Small intestine (tissue), 7 donors: Measurements from ENCODE around the gene SOWAHA. TPM values are rescaled to one million over a fixed set of nuclear protein-coding genes. Genes with fewer than 3 reads are reported as not detected.
"Not testable (repeated sequence)": the region's sequence is repeated elsewhere in the genome, so short reads cannot be mapped to it uniquely, and the experiment has no call there.

Source experiments
- DNase-seq, 2 donors: peaks; one replicate each; pipeline versions ENCODE4 v3.0.0 to v3.0.0-alpha.2; 2013
- FAIRE-seq: peaks from 2 replicates; lab custom pipeline; 2012; peaks lifted over from hg19 to GRCh38; lab: Jason Lieb, UNC
- H3K27ac ChIP-seq, 3 donors: one replicate each; pipeline ENCODE4 v1.5.1; 2013; ENCODE audit warnings: low read length in 2 of 3, mild to moderate bottlenecking in 2 of 3, control low read depth in 1 of 3, inconsistent platforms in 1 of 3, low read depth in 1 of 3, moderate library complexity in 1 of 3
- H3K27me3 ChIP-seq, 3 donors: one replicate each; pipeline ENCODE4 v1.6.1; 2013; ENCODE audit warnings: low read length in 3 of 3, inconsistent platforms in 1 of 3; ENCODE audit not compliant: control insufficient read depth in 3 of 3, insufficient read depth in 3 of 3
- H3K36me3 ChIP-seq, 3 donors: one replicate each; pipeline ENCODE4 v1.6.1; 2013; ENCODE audit warnings: low read length in 3 of 3, inconsistent platforms in 1 of 3, low read depth in 1 of 3, mild to moderate bottlenecking in 1 of 3, moderate library complexity in 1 of 3; ENCODE audit not compliant: control insufficient read depth in 3 of 3, insufficient read depth in 2 of 3
- H3K4me1 ChIP-seq, 3 donors: one replicate each; pipeline ENCODE4 v1.6.1; 2013; ENCODE audit warnings: low read length in 2 of 3, inconsistent platforms in 1 of 3, low read depth in 1 of 3, mild to moderate bottlenecking in 1 of 3, moderate library complexity in 1 of 3; ENCODE audit not compliant: control insufficient read depth in 3 of 3, insufficient read depth in 2 of 3
- H3K4me3 ChIP-seq, 3 donors: one replicate each; pipeline ENCODE4 v1.5.1; 2013; ENCODE audit warnings: low read length in 3 of 3, control low read depth in 1 of 3, inconsistent platforms in 1 of 3, low read depth in 1 of 3, mild to moderate bottlenecking in 1 of 3, moderate library complexity in 1 of 3
- H3K9me3 ChIP-seq, 2 donors: one replicate each; pipeline ENCODE4 v1.6.1; 2013; ENCODE audit warnings: low read depth in 1 of 2, low read length in 1 of 2; ENCODE audit not compliant: control insufficient read depth in 2 of 2, insufficient read depth in 1 of 2
- WGBS, 3 donors: extraction: QIAGEN DNeasy Blood & Tissue Kit; methylation state at CpG; one replicate each; pipeline ENCODE4 v1.1.7; 2013; 5-methylcytosine and 5-hydroxymethylcytosine counted together
- polyA plus RNA-seq, 4 donors: library from polyadenylated mRNA; stranded (reverse) in 3 of 4; unstranded in 1 of 4; fragments of 200-250 nt in 3 of 4; fragments of 120-200 nt in 1 of 4; gene quantifications; one replicate each; pipeline versions ENCODE4 v1.2.1 to v1.2.3, GENCODE V29; 2013
- donor health status: healthy with polysubstance abuse.
- donor health status: control.
- donor health status: control.
- donor health status: Bipolar disorder and iron deficiency.
- donor health status: healthy.

Gene SOWAHA
- polyA plus RNA-seq, 4 donors = 25.6 to 75.4 (median 66.1) TPM

GRCh38 chr5:132790201-132790865 is 22.8 kb upstream of the SOWAHA start:
- Histone ChIP-seq H3K27ac (no peak overlapping the region), H3K9me3 (no peaks in the 10 kb centered on the region), H3K36me3 (no peaks in the 10 kb centered on the region), H3K27me3 (no peaks in the 10 kb centered on the region), H3K4me3 (no peak overlapping the region), H3K4me1 (no peaks in the 10 kb centered on the region)
- DNase-seq (no peak), FAIRE-seq (no peak)
- WGBS, 3 donors = 66 to 77% (median 67%) methylated on average over 2 of the region's 2 CpGs

DNA sequence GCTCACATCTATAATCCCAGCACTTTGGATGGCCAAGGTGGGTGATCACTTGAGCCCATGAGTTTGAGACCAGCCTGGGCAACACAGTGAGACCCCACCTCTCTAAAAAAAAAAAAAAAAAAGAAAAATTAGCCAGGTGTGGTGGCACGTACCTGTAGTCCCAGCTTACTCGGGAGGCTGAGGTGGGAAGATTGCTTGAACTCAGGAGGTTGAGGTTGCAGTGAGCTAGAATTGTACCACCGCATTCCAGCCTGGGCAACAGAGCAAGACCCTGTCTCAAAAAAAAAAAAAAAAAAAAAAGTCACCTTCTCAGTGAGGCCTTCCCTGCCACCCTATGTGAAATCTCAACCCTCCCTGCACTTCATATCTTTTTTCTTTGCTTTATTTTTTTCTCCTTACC is 22.1 kb upstream of the SOWAHA start:
- Histone ChIP-seq H3K4me3 (no peak overlapping the region), H3K4me1 (no peaks in the 10 kb centered on the region), H3K36me3 (no peaks in the 10 kb centered on the region), H3K9me3 (no peaks in the 10 kb centered on the region), H3K27ac (no peak overlapping the region), H3K27me3 (no peaks in the 10 kb centered on the region)
- WGBS, 3 donors = 96 to 98% (median 97%) methylated on average over 3 of the region's 3 CpGs
- no peak for FAIRE-seq
- DNase-seq = no peak

GRCh38 chr5:132797651-132798050 is 15.5 kb upstream of the SOWAHA start:
- DNase-seq = no peak
- no peak for FAIRE-seq
- no peak overlapping the region for H3K27ac ChIP-seq
- no peaks in the 10 kb centered on the region for H3K4me1 ChIP-seq
- H3K9me3 ChIP-seq = peaks cover 0 to 4% of the 10 kb centered on the region in 2 donors
- no peaks in the 10 kb centered on the region for H3K36me3 ChIP-seq
- WGBS, 3 donors = 67 to 91% (median 88%) methylated on average over 2 of the region's 2 CpGs
- H3K27me3 ChIP-seq = no peaks in the 10 kb centered on the region
- H3K4me3 ChIP-seq = no peak overlapping the region

DNA sequence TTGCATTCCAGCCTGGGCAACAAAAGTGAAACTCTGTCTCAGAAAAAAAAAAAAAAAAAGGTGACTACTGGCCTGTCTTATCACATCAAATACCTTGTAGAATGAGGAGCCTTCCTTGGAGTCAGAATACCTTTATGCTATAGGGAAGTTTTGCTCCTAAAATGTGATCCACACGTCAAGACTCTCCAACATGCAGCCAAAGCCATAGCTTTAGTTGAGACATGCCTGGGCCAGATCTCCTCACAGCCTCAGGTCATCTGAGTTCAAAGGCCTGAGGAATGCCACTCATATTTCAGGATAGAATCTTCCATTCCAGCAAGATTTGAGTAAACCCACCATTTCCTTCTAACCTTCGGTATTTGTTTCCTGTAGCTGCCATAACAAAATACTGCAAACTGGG is 13.7 kb upstream of the SOWAHA start:
- Histone ChIP-seq H3K9me3 (peaks cover 0 to 7% of the 10 kb centered on the region in 2 donors), H3K27ac (no peak overlapping the region), H3K4me3 (no peak overlapping the region), H3K36me3 (no peaks in the 10 kb centered on the region), H3K4me1 (no peaks in the 10 kb centered on the region), H3K27me3 (no peaks in the 10 kb centered on the region)
- no peak for FAIRE-seq
- DNase-seq = no peak
- 67 to 82% (median 78%) methylated on average over 2 of the region's 2 CpGs for WGBS, 3 donors

DNA sequence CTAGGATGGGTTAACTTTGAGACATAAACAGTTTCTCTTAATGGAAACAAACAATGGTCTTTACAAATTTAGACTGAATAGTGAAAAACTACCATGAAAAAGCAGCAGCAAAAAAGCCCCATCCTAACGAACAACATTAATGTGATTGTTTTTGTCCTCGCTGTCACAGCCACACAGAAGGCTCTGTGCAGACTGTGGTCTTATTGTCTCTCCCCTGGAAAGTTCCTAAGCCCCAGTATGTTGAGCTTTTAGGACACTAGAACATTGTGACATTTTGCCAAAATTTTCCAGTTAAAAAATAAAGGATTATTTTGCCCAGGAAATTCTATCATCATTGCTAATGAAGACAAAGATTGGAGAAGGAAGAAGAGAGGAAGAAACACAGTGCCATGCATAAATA is 12.6 kb upstream of the SOWAHA start:
- FAIRE-seq = no peak
- WGBS, 3 donors = 75 to 91% (median 86%) methylated on average over 2 of the region's 2 CpGs

GRCh38 chr5:132802044-132802684 is 10.9 kb upstream of the SOWAHA start:
- H3K9me3 ChIP-seq = peaks cover 0 to 7% of the 10 kb centered on the region in 2 donors
- no peak for FAIRE-seq
- DNase-seq = no peak

More for the DNA sequence above, 12.6 kb upstream of the SOWAHA start:
- H3K36me3 ChIP-seq = no peaks in the 10 kb centered on the region
- no peak for DNase-seq
- no peak overlapping the region for H3K4me3 ChIP-seq
- H3K27ac ChIP-seq = no peak overlapping the region
- H3K9me3 ChIP-seq = peaks cover 0 to 7% of the 10 kb centered on the region in 2 donors
- no peaks in the 10 kb centered on the region for H3K4me1 ChIP-seq
- H3K27me3 ChIP-seq = no peaks in the 10 kb centered on the region

DNA sequence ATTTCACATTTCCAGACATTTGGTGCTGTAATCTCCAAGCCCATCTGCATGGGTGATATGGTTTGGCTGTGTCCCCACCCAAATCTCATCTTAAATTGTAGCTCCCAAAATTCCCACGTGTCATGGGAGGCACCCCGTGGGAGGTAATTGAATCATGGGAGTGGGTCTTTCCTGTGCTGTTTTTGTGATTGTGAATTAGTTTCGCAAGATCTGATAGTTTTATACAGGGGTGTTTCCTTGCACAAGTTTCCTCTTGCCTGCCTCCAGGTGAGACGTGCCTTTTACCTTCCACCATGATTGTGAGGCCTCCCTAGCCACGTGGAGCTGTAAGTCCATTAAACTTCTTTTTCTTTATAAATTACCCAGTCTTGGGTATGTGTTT is 10.4 kb upstream of the SOWAHA start:
- not testable (repeated sequence) for H3K9me3 ChIP-seq, H3K27me3 ChIP-seq, H3K27ac ChIP-seq, H3K4me3 ChIP-seq, H3K4me1 ChIP-seq, H3K36me3 ChIP-seq, DNase-seq, FAIRE-seq
- 70 to 75% (median 74%) methylated on average over 5 of the region's 5 CpGs for WGBS, 3 donors

More at GRCh38 chr5:132802044-132802684, 10.9 kb upstream of the SOWAHA start:
- H3K36me3 ChIP-seq = no peaks in the 10 kb centered on the region
- 73 to 79% (median 77%) methylated on average over 5 of the region's 5 CpGs for WGBS, 3 donors
- H3K27me3 ChIP-seq = no peaks in the 10 kb centered on the region
- H3K4me3 ChIP-seq = no peak overlapping the region
- H3K27ac ChIP-seq = no peak overlapping the region
- H3K4me1 ChIP-seq = no peaks in the 10 kb centered on the region

DNA sequence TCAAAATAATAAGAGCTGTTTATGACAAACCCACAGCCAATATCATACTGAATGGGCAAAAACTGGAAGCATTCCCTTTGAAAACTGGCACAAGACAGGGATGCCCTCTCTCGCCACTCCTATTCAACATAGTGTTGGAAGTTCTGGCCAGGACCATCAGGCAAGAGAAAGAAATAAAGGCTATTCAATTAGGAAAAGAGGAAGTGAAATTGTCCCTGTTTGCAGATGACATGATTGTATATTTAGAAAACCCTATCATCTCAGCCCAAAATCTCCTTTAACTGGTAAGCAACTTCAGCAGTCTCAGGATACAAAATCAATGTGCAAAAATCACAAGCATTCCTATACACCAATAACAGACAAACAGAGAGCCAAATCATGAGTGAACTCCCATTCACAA is 8.9 kb upstream of the SOWAHA start:
- 71 to 88% (median 88%) methylated on average over 1 of the region's 1 CpG for WGBS, 3 donors
- not testable (repeated sequence) for H3K9me3 ChIP-seq, H3K27me3 ChIP-seq, DNase-seq, H3K27ac ChIP-seq, H3K4me3 ChIP-seq, H3K36me3 ChIP-seq, FAIRE-seq
- peaks cover 0 to 16% (median 0%) of the 10 kb centered on the region in 3 donors for H3K4me1 ChIP-seq
